ENCODE results near the gene VWA8.

DNA sequence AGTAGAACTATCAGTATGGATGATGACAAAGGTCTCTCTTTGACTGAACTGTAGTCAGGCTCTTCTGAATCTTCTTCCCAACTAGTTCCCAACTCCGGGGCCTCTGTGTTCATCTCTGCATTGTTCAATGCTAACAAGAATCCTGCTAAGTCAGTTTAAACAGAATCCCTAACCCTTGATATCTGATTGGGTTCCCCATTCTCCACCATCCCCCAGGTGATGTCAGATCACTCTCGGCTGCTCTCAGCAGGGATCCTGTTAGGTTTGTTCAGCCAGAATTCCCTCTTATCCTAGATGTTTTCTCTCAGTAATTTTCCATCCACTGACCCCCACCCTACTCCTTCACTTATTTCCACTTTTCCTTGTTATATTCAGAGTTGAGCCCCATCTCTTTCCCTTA, 280.0 kb downstream of the VWA8 start:
- TF ChIP-seq POLR2A (IDR thresholded peaks at IDR 0.05), result no peak
- TF ChIP-seq, protein P1, sequence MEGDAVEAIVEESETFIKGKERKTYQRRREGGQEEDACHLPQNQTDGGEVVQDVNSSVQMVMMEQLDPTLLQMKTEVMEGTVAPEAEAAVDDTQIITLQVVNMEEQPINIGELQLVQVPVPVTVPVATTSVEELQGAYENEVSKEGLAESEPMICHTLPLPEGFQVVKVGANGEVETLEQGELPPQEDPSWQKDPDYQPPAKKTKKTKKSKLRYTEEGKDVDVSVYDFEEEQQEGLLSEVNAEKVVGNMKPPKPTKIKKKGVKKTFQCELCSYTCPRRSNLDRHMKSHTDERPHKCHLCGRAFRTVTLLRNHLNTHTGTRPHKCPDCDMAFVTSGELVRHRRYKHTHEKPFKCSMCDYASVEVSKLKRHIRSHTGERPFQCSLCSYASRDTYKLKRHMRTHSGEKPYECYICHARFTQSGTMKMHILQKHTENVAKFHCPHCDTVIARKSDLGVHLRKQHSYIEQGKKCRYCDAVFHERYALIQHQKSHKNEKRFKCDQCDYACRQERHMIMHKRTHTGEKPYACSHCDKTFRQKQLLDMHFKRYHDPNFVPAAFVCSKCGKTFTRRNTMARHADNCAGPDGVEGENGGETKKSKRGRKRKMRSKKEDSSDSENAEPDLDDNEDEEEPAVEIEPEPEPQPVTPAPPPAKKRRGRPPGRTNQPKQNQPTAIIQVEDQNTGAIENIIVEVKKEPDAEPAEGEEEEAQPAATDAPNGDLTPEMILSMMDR (IDR thresholded peaks at IDR 0.05), result no peak
- TF ChIP-seq EP300 (IDR thresholded peaks at IDR 0.05), result no peak
